NB4 (cell line): ENCODE results near the gene DNMBP.

ENCODE experiments used
- CTCF ChIP-seq: IDR thresholded peaks from one replicate; pipeline ENCODE4 v1.5.1; 2012; ENCODE audit warnings: low read depth, low read length
- MAX ChIP-seq: IDR thresholded peaks from 2 replicates; pipeline ENCODE4 v1.6.1; 2011; ENCODE audit warnings: low read depth, low read length
- MYC ChIP-seq: IDR thresholded peaks from 2 replicates; pipeline ENCODE4 v1.6.1; 2011; ENCODE audit warnings: low read depth, low read length
- POLR2A ChIP-seq: IDR thresholded peaks from 2 replicates; pipeline ENCODE4 v1.6.1; 2011; ENCODE audit warnings: mild to moderate bottlenecking; ENCODE audit not compliant: insufficient read length; ENCODE audit errors: extremely low read depth

- TF ChIP-seq POLR2A = no peak
- no peak for TF ChIP-seq CTCF
- TF ChIP-seq MAX = no peak
- TF ChIP-seq MYC = no peak
Measured at GRCh38 chr10:99920486-99920885, 89.3 kb downstream of the DNMBP start.
